ENCODE results near the gene TMBIM4.

- no peak for TF ChIP-seq JUNB (IDR thresholded peaks at IDR 0.05; ENCODE audit: unreplicated experiment)
- TF ChIP-seq EZH2 (IDR thresholded peaks at IDR 0.05; ENCODE audit: low read depth, unreplicated experiment), result no peak
- no peak for TF ChIP-seq EZH2phosphoT487 (IDR thresholded peaks at IDR 0.05; ENCODE audit: unreplicated experiment)
- no peak for TF ChIP-seq POLR2AphosphoS5 (IDR thresholded peaks at IDR 0.05; ENCODE audit: low read depth)
- TF ChIP-seq CTCF (conservative IDR thresholded peaks at IDR 0.05; ENCODE audit: low read depth in 2 of 2), result no peak
- TF ChIP-seq REST (IDR thresholded peaks at IDR 0.05; ENCODE audit: unreplicated experiment), result no peak
- TF ChIP-seq ZNF331 (CRISPR knock-in tag; IDR thresholded peaks at IDR 0.05; ENCODE audit: low read depth), result no peak
- TF ChIP-seq ZNF462 (CRISPR knock-in tag; IDR thresholded peaks at IDR 0.05), result no peak
- TF ChIP-seq ZNF114 (CRISPR knock-in tag; IDR thresholded peaks at IDR 0.05), result no peak
Observed at GRCh38 chr12:66210840-66211239, 41.0 kb upstream of the TMBIM4 start.
